ENCODE measurements around the gene NCK1. TPM values are rescaled to one million over a fixed set of nuclear protein-coding genes. Genes with fewer than 3 reads are reported as not detected.

NCK1 gene
- total RNA-seq, 1 donor from 2014 or later: 24.9 TPM

DNA sequence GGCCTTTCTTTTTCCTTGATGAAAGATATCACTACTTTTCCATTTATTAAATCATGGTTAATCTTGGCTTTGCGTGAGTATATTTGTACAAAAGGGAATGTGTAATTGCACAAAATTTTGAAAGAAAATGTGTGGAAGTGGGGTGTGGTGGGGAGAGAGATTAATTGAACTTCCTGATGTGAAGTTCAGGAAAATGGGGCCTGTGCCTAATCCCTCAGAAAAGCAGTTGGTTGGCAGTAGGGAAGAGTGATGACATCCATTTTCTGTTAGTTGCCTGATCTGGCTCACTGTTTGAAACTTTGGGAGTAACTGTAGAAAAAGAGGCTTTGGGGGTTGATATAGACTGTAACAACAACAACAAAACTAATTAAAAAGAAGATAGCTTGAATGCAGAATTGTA, 85.0 kb downstream of the NCK1 start:
- no peaks in the 10 kb centered on the region for H3K27me3 Mint-ChIP-seq (ENCODE audit: low read depth)

DNA sequence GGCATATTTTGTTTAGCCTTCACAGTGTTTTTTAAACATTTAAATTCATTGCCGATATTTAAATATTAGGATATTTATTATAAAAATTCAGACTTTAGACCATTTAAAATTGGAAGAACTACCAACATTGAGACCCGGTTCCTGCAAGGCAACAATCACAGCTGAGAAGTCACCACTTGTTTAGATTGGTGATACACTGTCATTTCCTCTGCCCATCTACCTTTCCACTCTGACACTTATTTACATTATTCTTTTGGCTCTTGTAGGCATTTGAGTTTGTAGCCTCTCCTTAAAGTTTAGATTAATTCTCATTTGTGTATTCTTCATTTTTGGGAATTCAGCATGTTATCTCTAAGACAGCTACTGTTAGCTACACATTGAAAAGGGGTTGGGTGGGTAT, 85.5 kb downstream of the NCK1 start:
- Mint-ChIP-seq H3K27ac (ENCODE audit: unreplicated experiment) (no peak overlapping the region), H3K4me1 (peaks cover 5% of the 10 kb centered on the region), H3K9me3 (no peaks in the 10 kb centered on the region), H3K36me3 (ENCODE audit: low read depth) (peaks cover 10% of the 10 kb centered on the region), H3K27me3 (ENCODE audit: low read depth) (no peaks in the 10 kb centered on the region), H3K4me3 (no peak overlapping the region)
- TF ChIP-seq, protein P1, sequence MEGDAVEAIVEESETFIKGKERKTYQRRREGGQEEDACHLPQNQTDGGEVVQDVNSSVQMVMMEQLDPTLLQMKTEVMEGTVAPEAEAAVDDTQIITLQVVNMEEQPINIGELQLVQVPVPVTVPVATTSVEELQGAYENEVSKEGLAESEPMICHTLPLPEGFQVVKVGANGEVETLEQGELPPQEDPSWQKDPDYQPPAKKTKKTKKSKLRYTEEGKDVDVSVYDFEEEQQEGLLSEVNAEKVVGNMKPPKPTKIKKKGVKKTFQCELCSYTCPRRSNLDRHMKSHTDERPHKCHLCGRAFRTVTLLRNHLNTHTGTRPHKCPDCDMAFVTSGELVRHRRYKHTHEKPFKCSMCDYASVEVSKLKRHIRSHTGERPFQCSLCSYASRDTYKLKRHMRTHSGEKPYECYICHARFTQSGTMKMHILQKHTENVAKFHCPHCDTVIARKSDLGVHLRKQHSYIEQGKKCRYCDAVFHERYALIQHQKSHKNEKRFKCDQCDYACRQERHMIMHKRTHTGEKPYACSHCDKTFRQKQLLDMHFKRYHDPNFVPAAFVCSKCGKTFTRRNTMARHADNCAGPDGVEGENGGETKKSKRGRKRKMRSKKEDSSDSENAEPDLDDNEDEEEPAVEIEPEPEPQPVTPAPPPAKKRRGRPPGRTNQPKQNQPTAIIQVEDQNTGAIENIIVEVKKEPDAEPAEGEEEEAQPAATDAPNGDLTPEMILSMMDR (conservative IDR thresholded peaks at IDR 0.05): no peak
- no peak for DNase-seq (ENCODE audit: low read depth, low spot score)

More for the DNA sequence above, 85.0 kb downstream of the NCK1 start:
- DNase-seq (ENCODE audit: low read depth, low spot score): no peak
- TF ChIP-seq, protein P1 (conservative IDR thresholded peaks at IDR 0.05): no peak
- H3K4me3 Mint-ChIP-seq: no peak overlapping the region
- peaks cover 10% of the 10 kb centered on the region for H3K36me3 Mint-ChIP-seq (ENCODE audit: low read depth)
- no peak overlapping the region for H3K27ac Mint-ChIP-seq (ENCODE audit: unreplicated experiment)
- H3K9me3 Mint-ChIP-seq: no peaks in the 10 kb centered on the region
- peaks cover 8% of the 10 kb centered on the region for H3K4me1 Mint-ChIP-seq

DNA sequence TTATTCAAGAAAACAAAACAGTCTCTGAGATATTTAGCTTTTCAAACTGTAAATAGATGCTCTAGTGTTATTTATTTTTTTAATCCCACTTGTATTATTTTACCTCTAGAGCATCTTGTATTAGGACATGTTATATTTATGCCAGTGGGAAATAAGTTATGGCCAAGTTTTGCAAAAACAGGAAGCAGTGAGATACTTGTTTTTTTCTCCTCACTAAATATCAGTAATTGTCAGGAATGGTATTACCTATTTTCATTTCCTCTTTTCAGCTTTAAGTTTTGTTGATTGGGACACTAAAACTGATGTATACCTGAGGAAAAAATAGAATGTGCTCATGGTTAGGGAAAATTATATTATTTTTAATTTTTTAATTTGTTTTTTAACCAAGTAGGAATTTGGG, 87.1 kb downstream of the NCK1 start:
- Mint-ChIP-seq H3K27ac (ENCODE audit: unreplicated experiment) (no peak overlapping the region), H3K36me3 (ENCODE audit: low read depth) (peaks cover 10% of the 10 kb centered on the region), H3K4me3 (no peak overlapping the region), H3K9me3 (no peaks in the 10 kb centered on the region), H3K4me1 (no peaks in the 10 kb centered on the region), H3K27me3 (ENCODE audit: low read depth) (no peaks in the 10 kb centered on the region)
- TF ChIP-seq, protein P1 (conservative IDR thresholded peaks at IDR 0.05): no peak
- no peak for DNase-seq (ENCODE audit: low read depth, low spot score)

DNA sequence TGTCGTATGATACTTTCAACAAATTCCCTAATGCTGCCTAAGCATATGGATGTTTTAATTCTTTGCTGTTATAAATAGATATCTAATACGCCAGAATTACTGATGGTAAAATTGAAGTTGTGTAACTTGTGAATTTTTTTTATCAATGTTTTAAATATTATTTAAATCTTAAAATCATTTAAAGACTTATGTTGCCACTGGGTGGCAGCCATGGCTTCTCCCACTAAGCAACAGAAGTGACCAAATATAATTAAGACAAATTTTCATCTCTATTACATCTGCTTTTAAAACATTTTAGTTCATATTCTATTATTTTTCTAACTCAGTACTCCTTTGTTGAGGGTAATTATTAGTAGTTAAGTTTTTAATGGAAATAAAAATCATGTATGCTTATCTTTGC, 87.7 kb downstream of the NCK1 start:
- H3K4me3 Mint-ChIP-seq: no peak overlapping the region
- TF ChIP-seq, protein P1 (conservative IDR thresholded peaks at IDR 0.05): no peak
- no peaks in the 10 kb centered on the region for H3K9me3 Mint-ChIP-seq
- peaks cover 10% of the 10 kb centered on the region for H3K36me3 Mint-ChIP-seq (ENCODE audit: low read depth)
- no peak for DNase-seq (ENCODE audit: low read depth, low spot score)
- no peak overlapping the region for H3K27ac Mint-ChIP-seq (ENCODE audit: unreplicated experiment)
- H3K27me3 Mint-ChIP-seq (ENCODE audit: low read depth): no peaks in the 10 kb centered on the region
- no peaks in the 10 kb centered on the region for H3K4me1 Mint-ChIP-seq

DNA sequence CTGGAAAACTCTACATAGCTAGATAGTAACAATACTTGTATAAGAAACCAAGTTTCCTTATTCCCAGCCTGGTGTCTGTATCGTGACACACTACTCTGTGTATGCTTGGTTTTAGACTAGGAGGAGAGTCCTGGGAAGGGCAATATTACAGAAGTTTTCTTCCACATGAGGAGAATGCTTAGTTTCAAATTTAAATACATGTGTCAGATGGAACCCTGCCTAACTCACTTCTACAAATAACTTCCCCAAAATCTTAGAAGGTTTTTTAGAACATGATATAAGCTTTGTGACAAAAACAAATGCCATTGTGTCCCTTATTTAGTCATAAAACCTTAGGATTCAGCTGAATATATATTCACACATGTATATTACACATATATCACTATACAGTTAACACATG, 88.6 kb downstream of the NCK1 start:
- Mint-ChIP-seq H3K36me3 (ENCODE audit: low read depth) (peaks cover 8% of the 10 kb centered on the region), H3K27me3 (ENCODE audit: low read depth) (no peaks in the 10 kb centered on the region), H3K27ac (ENCODE audit: unreplicated experiment) (no peak overlapping the region), H3K4me3 (no peak overlapping the region), H3K9me3 (no peaks in the 10 kb centered on the region), H3K4me1 (peaks cover 7% of the 10 kb centered on the region)
- TF ChIP-seq, protein P1 (conservative IDR thresholded peaks at IDR 0.05): no peak
- DNase-seq (ENCODE audit: low read depth, low spot score): no peak

DNA sequence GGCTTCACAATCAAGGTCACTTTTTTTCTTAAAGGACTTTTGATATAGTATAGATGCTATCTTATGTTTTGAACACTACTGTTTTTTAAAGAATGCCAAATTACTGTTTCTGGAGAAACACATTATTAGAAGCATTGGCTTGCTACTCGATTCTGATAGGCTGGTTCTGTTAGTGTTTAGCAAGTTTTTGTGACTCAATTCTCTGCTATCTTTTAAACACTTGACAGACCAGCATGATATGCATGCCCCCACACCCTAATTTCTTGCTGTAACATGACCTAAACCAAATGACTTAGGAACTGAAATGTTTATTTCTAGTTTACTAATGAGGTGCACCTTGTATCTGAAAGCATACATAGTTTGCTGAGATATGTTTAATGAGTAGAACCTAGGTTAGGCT, 90.3 kb downstream of the NCK1 start:
- no peaks in the 10 kb centered on the region for H3K9me3 Mint-ChIP-seq
- no peak overlapping the region for H3K4me3 Mint-ChIP-seq
- H3K36me3 Mint-ChIP-seq (ENCODE audit: low read depth): no peaks in the 10 kb centered on the region
- H3K4me1 Mint-ChIP-seq: peaks cover 15% of the 10 kb centered on the region
- TF ChIP-seq, protein P1 (conservative IDR thresholded peaks at IDR 0.05): no peak
- H3K27me3 Mint-ChIP-seq (ENCODE audit: low read depth): no peaks in the 10 kb centered on the region
- no peak for DNase-seq (ENCODE audit: low read depth, low spot score)
- H3K27ac Mint-ChIP-seq (ENCODE audit: unreplicated experiment): no peak overlapping the region
